ENCODE data around the gene TMTC2.

Gene TMTC2

GRCh38 chr12:83016991-83017390 lies 330.3 kb downstream of the TMTC2 start:
- no peaks in the 10 kb centered on the region for H3K36me3 ChIP-seq (ENCODE audit: control insufficient read depth, insufficient read depth, low read length)
- TF ChIP-seq CTCF (IDR thresholded peaks at IDR 0.05; ENCODE audit: insufficient read depth, low read length, poor library complexity, severe bottlenecking): no peak
- H3K4me3 ChIP-seq (replicated peaks; ENCODE audit: low read depth, low read length): no peak overlapping the region
- no peak for DNase-seq (ENCODE audit: extremely low read depth, insufficient read length)
- H3K27me3 ChIP-seq (replicated peaks; ENCODE audit: control insufficient read depth, insufficient read depth, low read length): no peaks in the 10 kb centered on the region

- TF ChIP-seq CTCF (IDR thresholded peaks at IDR 0.05; ENCODE audit: insufficient read depth, low read length, poor library complexity, severe bottlenecking): no peak
- Histone ChIP-seq H3K4me3 (replicated peaks; ENCODE audit: low read depth, low read length) (no peak overlapping the region), H3K27me3 (replicated peaks; ENCODE audit: control insufficient read depth, insufficient read depth, low read length) (no peaks in the 10 kb centered on the region), H3K36me3 (ENCODE audit: control insufficient read depth, insufficient read depth, low read length) (no peaks in the 10 kb centered on the region)
- no peak for DNase-seq (ENCODE audit: extremely low read depth, insufficient read length)
Observed at GRCh38 chr12:83018088-83018487, 331.4 kb downstream of the TMTC2 start.

DNA sequence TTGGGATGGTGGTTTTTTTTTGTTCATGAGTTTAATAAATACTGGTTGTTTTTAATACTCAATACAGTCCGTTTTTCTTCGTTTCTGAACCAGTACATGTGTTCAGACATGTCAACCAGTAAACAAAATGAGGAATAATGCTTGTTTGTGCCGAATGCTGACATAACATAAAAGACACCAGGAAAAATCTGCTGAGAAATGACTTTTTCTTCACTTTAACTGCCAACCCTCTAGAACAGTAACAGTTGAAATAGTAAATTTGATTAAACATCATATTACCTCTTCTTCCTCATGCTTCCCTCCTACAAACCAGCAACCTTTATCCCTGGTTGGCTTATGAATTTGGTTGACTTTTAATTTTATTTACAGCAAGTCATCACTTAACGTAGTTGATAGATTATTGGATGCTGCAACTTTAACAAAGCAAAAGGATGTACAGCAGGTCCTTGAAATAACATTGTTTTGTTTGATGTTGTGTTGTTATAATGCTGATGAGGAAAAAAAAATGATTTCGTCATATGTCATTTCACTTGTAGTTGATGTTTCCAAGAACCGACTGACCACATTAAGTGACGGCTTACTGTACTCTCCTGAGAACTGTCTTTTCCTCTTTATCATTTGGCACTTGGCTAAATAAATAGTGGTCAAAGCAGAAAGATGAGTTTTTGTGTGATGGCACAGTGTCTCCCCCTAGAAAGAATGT lies 340.5 kb downstream of the TMTC2 start:
- no peak for TF ChIP-seq CTCF (IDR thresholded peaks at IDR 0.05; ENCODE audit: insufficient read depth, low read length, poor library complexity, severe bottlenecking)
- Histone ChIP-seq H3K4me3 (replicated peaks; ENCODE audit: low read depth, low read length) (no peak overlapping the region), H3K27me3 (replicated peaks; ENCODE audit: control insufficient read depth, insufficient read depth, low read length) (no peaks in the 10 kb centered on the region), H3K36me3 (ENCODE audit: control insufficient read depth, insufficient read depth, low read length) (no peaks in the 10 kb centered on the region)
- no peak for DNase-seq (ENCODE audit: extremely low read depth, insufficient read length)

DNA sequence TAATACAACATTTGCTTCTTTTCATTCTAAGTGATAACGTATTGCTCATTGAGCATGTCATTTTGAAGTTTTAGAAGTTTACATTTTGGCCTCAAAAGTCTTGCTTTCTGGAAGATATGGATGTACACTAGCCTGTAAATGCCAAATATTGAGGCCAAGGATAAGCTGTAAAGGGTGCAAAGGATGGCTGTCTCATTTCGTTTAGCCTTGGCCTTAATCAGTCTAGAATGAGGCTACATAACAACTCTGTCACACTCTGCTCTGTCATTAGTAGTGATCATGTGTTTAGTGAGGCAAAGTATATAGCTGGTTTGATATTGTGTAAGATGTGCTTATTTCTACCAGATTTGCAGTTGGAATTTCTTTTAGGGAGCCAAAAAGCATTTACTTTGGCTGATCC lies 344.5 kb downstream of the TMTC2 start:
- Histone ChIP-seq H3K27me3 (replicated peaks; ENCODE audit: control insufficient read depth, insufficient read depth, low read length) (no peaks in the 10 kb centered on the region), H3K4me3 (replicated peaks; ENCODE audit: low read depth, low read length) (no peak overlapping the region), H3K36me3 (ENCODE audit: control insufficient read depth, insufficient read depth, low read length) (no peaks in the 10 kb centered on the region)
- TF ChIP-seq CTCF (IDR thresholded peaks at IDR 0.05; ENCODE audit: insufficient read depth, low read length, poor library complexity, severe bottlenecking): no peak
- no peak for DNase-seq (ENCODE audit: extremely low read depth, insufficient read length)

DNA sequence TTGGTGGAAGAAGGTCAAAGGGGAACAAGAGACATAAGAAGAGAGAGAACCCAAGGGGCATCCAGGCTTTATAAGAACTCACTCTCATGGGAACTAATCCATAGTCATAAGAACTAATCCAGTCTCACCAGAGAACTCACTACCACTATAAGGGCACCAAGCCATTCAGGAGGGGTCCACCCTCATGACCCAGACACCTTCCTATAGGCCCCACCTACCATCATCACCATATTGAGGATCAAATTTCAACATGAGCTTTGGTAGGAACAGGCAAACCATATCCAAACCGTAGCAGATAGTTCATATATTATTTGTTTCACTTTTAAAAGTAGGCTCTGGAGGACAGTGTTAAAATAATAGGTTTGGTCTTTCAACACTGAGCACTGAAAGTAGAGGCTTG lies 350.1 kb downstream of the TMTC2 start:
- no peak for DNase-seq (ENCODE audit: extremely low read depth, insufficient read length)
- TF ChIP-seq CTCF (IDR thresholded peaks at IDR 0.05; ENCODE audit: insufficient read depth, low read length, poor library complexity, severe bottlenecking): no peak
- H3K27me3 ChIP-seq (replicated peaks; ENCODE audit: control insufficient read depth, insufficient read depth, low read length): no peaks in the 10 kb centered on the region
- no peaks in the 10 kb centered on the region for H3K36me3 ChIP-seq (ENCODE audit: control insufficient read depth, insufficient read depth, low read length)
- H3K4me3 ChIP-seq (replicated peaks; ENCODE audit: low read depth, low read length): no peak overlapping the region

DNA sequence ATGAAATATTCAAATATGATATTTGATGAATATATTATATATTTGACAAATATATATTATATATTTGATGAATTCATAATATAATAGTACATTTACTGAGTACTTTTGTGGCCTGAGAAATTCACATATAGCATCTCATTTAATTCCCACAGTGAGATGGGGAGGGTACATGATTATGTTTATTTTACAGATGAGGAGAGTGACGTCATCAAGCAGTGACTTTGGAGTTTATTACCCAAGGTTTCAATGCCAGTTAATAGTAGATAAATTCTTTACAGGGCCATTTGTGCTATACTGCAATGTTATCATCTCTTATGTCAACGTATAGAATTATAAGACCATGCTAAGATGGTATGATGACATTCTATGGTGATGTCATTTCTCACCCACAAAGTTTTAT lies 352.7 kb downstream of the TMTC2 start:
- no peak for TF ChIP-seq CTCF (IDR thresholded peaks at IDR 0.05; ENCODE audit: insufficient read depth, low read length, poor library complexity, severe bottlenecking)
- Histone ChIP-seq H3K27me3 (replicated peaks; ENCODE audit: control insufficient read depth, insufficient read depth, low read length) (no peaks in the 10 kb centered on the region), H3K36me3 (ENCODE audit: control insufficient read depth, insufficient read depth, low read length) (no peaks in the 10 kb centered on the region), H3K4me3 (replicated peaks; ENCODE audit: low read depth, low read length) (no peak overlapping the region)
- DNase-seq (ENCODE audit: extremely low read depth, insufficient read length): no peak

Data from GM06990 (cell line).